KOPT-K1 (cell line): Measurements from ENCODE around the gene NR2C2AP.
"Not testable (repeated sequence)": the region's sequence is repeated elsewhere in the genome, so short reads cannot be mapped to it uniquely, and the experiment has no call there.

Experiments used
- H3K27ac ChIP-seq: fragments of 200-600 bp; sonication (generic); 2 replicates; pipeline ENCODE4 v1.5.1; 2016; ENCODE audit warnings: antibody characterized with exemption, mild to moderate bottlenecking, low read depth, low read length; ENCODE audit not compliant: poor library complexity, severe bottlenecking
- H3K36me3 ChIP-seq: fragments of 200-600 bp; sonication (generic); 2 replicates; pipeline ENCODE4 v1.5.1; 2017; ENCODE audit warnings: antibody characterized with exemption, mild to moderate bottlenecking, low read length, moderate library complexity; ENCODE audit not compliant: insufficient read depth
- H3K9me3 ChIP-seq: fragments of 200-600 bp; sonication (generic); 2 replicates; pipeline ENCODE4 v1.5.1; 2017; ENCODE audit warnings: antibody characterized with exemption, low read length, mild to moderate bottlenecking; ENCODE audit not compliant: insufficient read depth, poor library complexity, severe bottlenecking

Gene NR2C2AP

GRCh38 chr19:19179548-19180441, 23.4 kb downstream of the NR2C2AP start:
- no peak overlapping the region for H3K27ac ChIP-seq
- H3K36me3 ChIP-seq, result peaks cover 46% of the 10 kb centered on the region
- H3K9me3 ChIP-seq, result no peaks in the 10 kb centered on the region

GRCh38 chr19:19176950-19177349, 26.3 kb downstream of the NR2C2AP start:
- no peaks in the 10 kb centered on the region for H3K9me3 ChIP-seq
- no peak overlapping the region for H3K27ac ChIP-seq
- peaks cover 37% of the 10 kb centered on the region for H3K36me3 ChIP-seq

DNA sequence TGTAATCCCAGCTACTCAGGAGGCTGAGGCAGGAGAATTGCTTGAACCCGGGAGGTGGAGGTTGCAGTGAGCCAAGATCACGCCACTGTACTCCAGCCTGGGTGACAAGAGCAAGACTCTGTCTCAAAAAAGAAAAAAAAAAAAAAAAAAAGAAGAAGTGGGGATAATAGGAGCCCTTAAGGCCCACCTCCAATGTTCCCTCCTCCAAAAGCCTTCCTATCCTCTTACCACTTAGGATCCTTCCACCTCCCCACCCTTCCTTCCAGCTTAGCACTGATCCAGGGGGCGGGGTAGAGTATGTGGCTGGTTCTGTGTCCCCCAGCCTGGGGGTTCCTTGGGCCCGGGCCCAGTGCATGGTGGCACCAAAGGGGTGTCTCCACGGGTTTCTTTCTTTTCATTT, 30.0 kb downstream of the NR2C2AP start:
- not testable (repeated sequence) for H3K9me3 ChIP-seq, H3K27ac ChIP-seq
- peaks cover 15% of the 10 kb centered on the region for H3K36me3 ChIP-seq

- H3K27ac ChIP-seq, result no peak overlapping the region
- peaks cover 9% of the 10 kb centered on the region for H3K36me3 ChIP-seq
- H3K9me3 ChIP-seq, result no peaks in the 10 kb centered on the region
Measured at GRCh38 chr19:19171821-19172532, 31.2 kb downstream of the NR2C2AP start.

GRCh38 chr19:19170873-19171672, 32.1 kb downstream of the NR2C2AP start:
- H3K9me3 ChIP-seq, result no peaks in the 10 kb centered on the region
- peaks cover 1% of the 10 kb centered on the region; the same call in 1 of the 2 replicates for H3K36me3 ChIP-seq
- H3K27ac ChIP-seq, result no peak overlapping the region

DNA sequence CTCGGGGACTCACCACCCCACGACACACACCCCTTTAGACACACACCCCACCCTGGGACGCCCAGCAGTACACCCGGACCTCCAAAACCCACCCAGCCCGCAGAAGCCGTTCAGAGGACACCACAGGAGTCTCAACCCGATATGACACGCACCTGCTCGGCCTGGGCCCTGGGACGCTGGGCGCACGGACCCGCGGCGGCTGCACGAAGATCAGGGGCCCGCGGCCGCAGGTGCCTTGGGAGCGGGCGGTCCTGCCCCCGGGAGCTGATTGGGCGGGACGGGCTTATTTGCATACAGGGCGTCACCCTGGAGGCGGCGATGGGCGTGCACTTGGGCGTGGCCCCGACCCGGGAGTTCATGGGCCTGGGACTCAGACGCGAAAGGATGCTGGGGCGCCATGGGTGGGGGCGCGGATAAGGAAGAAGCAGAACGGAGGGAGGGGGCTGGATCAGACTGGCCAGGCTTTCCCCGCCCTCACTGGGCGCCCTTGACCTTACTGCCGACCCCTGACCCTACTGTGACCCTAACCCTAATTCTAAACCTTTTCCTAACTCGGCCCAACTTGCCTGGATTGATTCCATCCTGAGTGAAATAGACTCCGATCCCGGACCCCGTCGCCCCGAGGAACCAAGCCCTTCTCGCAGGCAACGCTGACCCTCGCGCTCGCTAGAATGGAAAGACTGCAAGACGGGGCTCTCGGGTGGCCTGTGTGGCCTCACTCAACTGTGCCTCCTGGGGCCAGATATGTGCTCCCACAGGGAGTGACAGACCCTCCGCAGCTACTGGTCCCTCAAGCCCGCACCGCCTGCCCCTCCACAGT, 33.0 kb downstream of the NR2C2AP start, which contains the start of gene MEF2B:
MEF2B (minus strand) TSS at position 211 of the 820 bp plus-strand sequence. CDS start 19,528 bp downstream, outside the sequence.
- no peak within 1 kb of the TSS for H3K27ac ChIP-seq
- no peaks in the 10 kb centered on the region for H3K36me3 ChIP-seq
- no peaks in the 10 kb centered on the region for H3K9me3 ChIP-seq

GRCh38 chr19:19169236-19170052, 33.8 kb downstream of the NR2C2AP start:
- Histone ChIP-seq H3K36me3 (no peaks in the 10 kb centered on the region), H3K27ac (no peak overlapping the region), H3K9me3 (no peaks in the 10 kb centered on the region)

DNA sequence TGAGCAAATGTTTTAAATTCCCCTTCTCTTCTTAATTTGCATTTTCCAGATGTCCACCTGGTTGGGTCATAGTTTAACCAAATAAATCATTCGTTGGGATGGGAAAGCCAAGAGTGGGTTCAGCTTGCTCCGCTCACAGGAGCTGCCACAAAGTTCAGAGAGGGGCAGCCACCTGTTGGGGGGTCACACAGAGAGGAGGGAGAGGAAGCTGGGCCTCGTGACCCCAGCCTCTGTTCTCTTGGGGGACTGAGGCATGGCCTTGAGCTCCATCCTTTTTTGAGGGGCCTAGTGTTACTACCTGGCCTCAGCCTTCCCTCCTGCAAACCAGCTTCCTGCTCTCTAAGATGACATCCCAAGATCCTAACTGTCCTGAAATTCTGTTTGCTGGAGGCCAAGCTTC, 35.6 kb downstream of the NR2C2AP start:
- Histone ChIP-seq H3K27ac (no peak overlapping the region), H3K9me3 (no peaks in the 10 kb centered on the region), H3K36me3 (no peaks in the 10 kb centered on the region)

GRCh38 chr19:19165396-19165795, 37.8 kb downstream of the NR2C2AP start:
- H3K36me3 ChIP-seq, result no peaks in the 10 kb centered on the region
- H3K27ac ChIP-seq, result no peak overlapping the region
- no peaks in the 10 kb centered on the region for H3K9me3 ChIP-seq

- Histone ChIP-seq H3K36me3 (no peaks in the 10 kb centered on the region), H3K27ac (no peak overlapping the region)
Measured at GRCh38 chr19:19162495-19162894, 40.7 kb downstream of the NR2C2AP start.

DNA sequence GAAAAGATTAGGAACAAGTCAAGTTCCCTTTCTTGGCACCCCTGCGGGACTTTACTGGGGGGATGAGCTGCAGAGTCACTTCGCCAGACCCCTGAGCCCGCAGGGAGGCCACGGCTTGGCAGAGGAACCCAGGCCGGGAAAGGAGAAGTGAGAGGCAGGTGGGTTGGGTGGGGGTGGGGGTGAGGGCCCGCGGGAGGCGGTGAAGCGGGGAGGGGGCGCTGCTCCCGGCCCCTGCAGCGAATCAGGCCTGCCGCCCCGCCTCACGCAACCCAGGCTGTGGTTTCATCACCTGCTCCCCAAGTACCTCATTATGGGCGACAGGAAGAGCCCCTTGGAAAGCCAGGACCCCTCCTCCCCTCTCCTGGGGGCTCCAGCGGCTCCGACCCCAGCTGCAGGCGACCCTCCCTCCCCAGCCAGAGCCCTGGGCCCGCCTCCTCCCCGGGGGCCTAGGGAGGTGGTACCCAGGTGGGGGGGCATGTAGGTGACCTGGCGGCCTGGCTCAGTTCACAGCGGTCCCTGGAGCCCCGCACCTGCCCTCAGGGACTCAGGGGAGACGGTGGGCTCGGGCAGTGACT, 42.7 kb downstream of the NR2C2AP start:
- Histone ChIP-seq H3K9me3 (no peaks in the 10 kb centered on the region), H3K36me3 (no peaks in the 10 kb centered on the region), H3K27ac (no peak overlapping the region)

More at GRCh38 chr19:19162495-19162894, 40.7 kb downstream of the NR2C2AP start:
- no peaks in the 10 kb centered on the region for H3K9me3 ChIP-seq

DNA sequence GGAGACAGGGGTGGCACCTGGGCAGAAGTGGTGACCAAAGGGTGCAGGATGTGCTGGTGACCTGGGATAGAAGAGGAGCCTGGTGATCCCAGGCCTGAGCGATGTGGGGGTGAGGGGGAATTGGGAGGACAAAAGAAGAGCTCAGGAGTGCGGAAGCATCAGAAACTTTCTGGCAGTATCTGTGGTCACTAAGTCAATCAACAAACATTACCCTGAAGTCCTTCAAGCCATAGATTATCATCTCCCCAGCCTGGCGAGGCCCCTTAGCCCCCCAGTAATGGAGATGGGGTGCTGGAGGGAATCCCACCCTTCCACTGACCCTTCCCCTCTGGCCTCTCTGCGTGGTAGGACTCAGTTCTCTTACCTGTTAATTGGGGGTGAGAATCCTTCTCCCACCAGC, 43.7 kb downstream of the NR2C2AP start:
- Histone ChIP-seq H3K9me3 (no peaks in the 10 kb centered on the region), H3K36me3 (no peaks in the 10 kb centered on the region), H3K27ac (no peak overlapping the region)

DNA sequence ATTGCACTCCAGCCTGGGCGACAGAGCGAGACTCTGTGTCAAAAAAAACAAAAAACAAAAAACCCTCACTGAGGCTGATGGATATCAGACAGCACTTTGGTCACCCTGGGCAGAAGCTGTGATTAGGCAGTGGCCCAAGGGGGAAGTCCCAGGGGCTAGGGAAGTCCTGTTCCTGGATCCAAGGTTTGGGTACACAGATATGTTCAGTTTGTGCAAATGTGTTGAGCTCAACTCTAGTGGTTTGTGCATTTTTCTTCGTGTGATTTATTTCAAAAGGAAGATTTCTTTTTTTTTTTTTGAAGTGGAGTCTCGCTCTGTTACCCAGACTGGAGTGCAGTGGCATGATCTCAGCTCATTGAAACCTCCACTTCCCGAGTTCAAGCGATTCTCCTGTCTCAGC, 45.4 kb downstream of the NR2C2AP start:
- Histone ChIP-seq H3K27ac (no peak overlapping the region), H3K36me3 (no peaks in the 10 kb centered on the region), H3K9me3 (no peaks in the 10 kb centered on the region)
